H1 (cell line): ENCODE results near the gene STARD3. TPM values are rescaled to one million over a fixed set of nuclear protein-coding genes. Genes with fewer than 3 reads are reported as not detected.

Experiments
- ASH2L ChIP-seq: fragments of 200-600, 300-600 bp; sonication (generic); IDR thresholded peaks from one replicate; pipeline ENCODE4 v1.7.1; 2017; ENCODE audit warnings: low read length
- BCL11A ChIP-seq, 2 experiments: IDR thresholded peaks; one replicate each; pipeline ENCODE4 v1.6.1; 2011; ENCODE audit warnings: low read depth in 2 of 2, low read length in 2 of 2, mild to moderate bottlenecking in 2 of 2
- CBX5 ChIP-seq: fragments of 300-800, 300-1000 bp; sonication (generic); IDR thresholded peaks from 2 replicates; pipeline ENCODE4 v1.7.1; 2016; ENCODE audit warnings: antibody characterized with exemption, low read length, low read depth
- CHD2 ChIP-seq: IDR thresholded peaks from 2 replicates; pipeline ENCODE4 v1.6.1; 2012; ENCODE audit warnings: low read length, improper control_type of control experiment
- EZH2 ChIP-seq: fragments of 200-600 bp; sonication (generic); IDR thresholded peaks from 2 replicates; pipeline ENCODE4 v1.7.1; 2012; ENCODE audit warnings: low read depth, mild to moderate bottlenecking, moderate library complexity, low read length, inconsistent platforms; ENCODE audit not compliant: severe bottlenecking
- GABPA ChIP-seq: IDR thresholded peaks from 2 replicates; pipeline ENCODE4 v1.6.1; 2011; ENCODE audit warnings: mild to moderate bottlenecking, low read length, moderate library complexity, borderline replicate concordance; ENCODE audit not compliant: insufficient read depth
- HDAC2 ChIP-seq, 2 experiments: fragments of 300-600 bp in 1 of 2; sonication (generic) in 1 of 2; IDR thresholded peaks; 2 replicates each; pipeline ENCODE4 v1.6.1; 2011 to 2012; ENCODE audit warnings: low read depth in 2 of 2, low read length in 2 of 2, mild to moderate bottlenecking in 2 of 2, moderate library complexity in 2 of 2, borderline replicate concordance in 1 of 2, inconsistent platforms in 1 of 2
- KDM4A ChIP-seq: IDR thresholded peaks from one replicate; pipeline ENCODE4 v1.7.1; 2012; ENCODE audit warnings: low read depth, mild to moderate bottlenecking, moderate library complexity, low read length, inconsistent platforms; ENCODE audit not compliant: severe bottlenecking
- NANOG ChIP-seq: IDR thresholded peaks from 2 replicates; pipeline ENCODE4 v1.6.1; 2011; ENCODE audit warnings: low read length, low read depth, mild to moderate bottlenecking, inconsistent platforms; ENCODE audit not compliant: insufficient read depth, poor library complexity, severe bottlenecking
- POLR2A ChIP-seq, 2 experiments: IDR thresholded peaks; 1 replicate in 1 of 2; 2 replicates in 1 of 2; pipeline ENCODE4 v1.6.1; 2011; ENCODE audit warnings: low read depth in 2 of 2, low read length in 2 of 2, mild to moderate bottlenecking in 2 of 2; ENCODE audit errors: control extremely low read depth in 1 of 2
- POLR2AphosphoS5 ChIP-seq: IDR thresholded peaks from 2 replicates; pipeline ENCODE4 v1.6.1; 2011; ENCODE audit warnings: low read depth, low read length
- RAD21 ChIP-seq, 2 experiments: IDR thresholded peaks in 1 of 2; conservative IDR thresholded peaks in 1 of 2; 2 replicates each; pipeline ENCODE4 v1.6.1; 2011; ENCODE audit warnings: low read depth in 2 of 2, low read length in 2 of 2, improper control_type of control experiment in 1 of 2, inconsistent platforms in 1 of 2, mild to moderate bottlenecking in 1 of 2, moderate library complexity in 1 of 2
- RBBP5 ChIP-seq: IDR thresholded peaks from 2 replicates; pipeline ENCODE4 v1.7.1; 2012; ENCODE audit warnings: low read depth, mild to moderate bottlenecking, inconsistent platforms, low read length, moderate library complexity, borderline replicate concordance
- SIN3A ChIP-seq, 2 experiments: IDR thresholded peaks in 1 of 2; conservative IDR thresholded peaks in 1 of 2; 2 replicates each; pipeline ENCODE4 v1.6.1; 2011 to 2012; ENCODE audit warnings: low read length in 2 of 2, improper control_type of control experiment in 1 of 2, low read depth in 1 of 2, mild to moderate bottlenecking in 1 of 2
- SP2 ChIP-seq: IDR thresholded peaks from 2 replicates; pipeline ENCODE4 v1.6.1; 2012; ENCODE audit warnings: mild to moderate bottlenecking, low read length, inconsistent platforms
- SRF ChIP-seq: IDR thresholded peaks from 2 replicates; pipeline ENCODE4 v1.6.1; 2011; ENCODE audit warnings: mild to moderate bottlenecking, low read depth, low read length, moderate library complexity
- SUZ12 ChIP-seq: fragments of 200-600 bp; sonication (generic); IDR thresholded peaks from 2 replicates; pipeline ENCODE4 v1.6.1; 2012; ENCODE audit warnings: mild to moderate bottlenecking, inconsistent platforms, low read length, moderate library complexity, mixed read lengths
- TAF1 ChIP-seq: IDR thresholded peaks from 2 replicates; pipeline ENCODE4 v1.6.1; 2011; ENCODE audit warnings: mild to moderate bottlenecking, low read depth, low read length
- USF2 ChIP-seq: IDR thresholded peaks from 2 replicates; pipeline ENCODE4 v1.6.1; 2011; ENCODE audit warnings: low read length, improper control_type of control experiment
- polyA plus RNA-seq, 7 experiments: library from polyadenylated mRNA; depleted of rRNA in 3 of 7; stranded (reverse) in 5 of 7; unstranded in 2 of 7; fragments of >200 nt in 5 of 7; fragments of 200-250 nt in 2 of 7; gene quantifications; 1 replicate in 5 of 7; 2 replicates in 1 of 7; 4 replicates in 1 of 7; pipeline versions ENCODE4 v1.2.1 to v1.2.3, GENCODE V29; 2011 to 2013; ENCODE audit warnings: missing spikeins in 2 of 7, mixed read lengths in 2 of 7
- total RNA-seq: library from RNA; stranded (reverse); fragmentation: NEBNext Ultra II Directional; extraction: Animal tissue kit (Norgen Biotek cat#: 25700); gene quantifications from 2 replicates; pipeline ENCODE4 v1.2.1, GENCODE V29; 2021
- TF ChIP-seq, protein P1 (sequence below): IDR thresholded peaks from 2 replicates; pipeline ENCODE4 v1.6.1; 2012; ENCODE audit warnings: inconsistent platforms

The STARD3 gene
- total and polyA plus RNA-seq, 2 of the 8 experiments (the other 6 are each of a cell fraction or from before 2014, with no cell fraction given) = 47.6 to 80.3 TPM

- TF ChIP-seq POLR2AphosphoS5 (peak; percentile 14; the same call in 1 of the 2 replicates), BCL11A (IDR thresholded peaks at IDR 0.05; ENCODE audit: low read depth in 2 of 2, low read length in 2 of 2) (peak in 1 of 2 experiments; percentile 3), NANOG (peak; percentile 94), SIN3A (conservative IDR thresholded peaks at IDR 0.05 in 1 of 2, IDR thresholded peaks at IDR 0.05 in 1 of 2; ENCODE audit: low read depth in 1 of 2, low read length in 2 of 2) (0 out of 4 replicates have a peak, but pooled peaks of 1 of the 2 experiments have one; percentile 70), GABPA (no peak), RAD21 (IDR thresholded peaks at IDR 0.05 in 1 of 2, conservative IDR thresholded peaks at IDR 0.05 in 1 of 2; ENCODE audit: low read depth in 2 of 2, low read length in 2 of 2) (peak in 1 of 2 experiments; percentile 39; a peak in 3 of 4 replicates), EZH2 (peak; percentile 32), USF2 (no peak), RBBP5 (no peak), POLR2A (IDR thresholded peaks at IDR 0.05; ENCODE audit: control extremely low read depth in 1 of 2, low read depth in 2 of 2, low read length in 2 of 2) (peak in 1 of 2 experiments; percentile 80; a peak in 1 of 3 replicates), TAF1 (0 out of 2 replicates have a peak, but pooled peaks have one; percentile 13), KDM4A (no peak), HDAC2 (IDR thresholded peaks at IDR 0.05; ENCODE audit: borderline replicate concordance in 1 of 2, low read depth in 2 of 2, low read length in 2 of 2) (0 out of 4 replicates have a peak, but pooled peaks of 1 of the 2 experiments have one; percentile 60), SP2 (no peak), CBX5 (no peak), SUZ12 (no peak), SRF (no peak), CHD2 (0 out of 2 replicates have a peak, but pooled peaks have one; percentile 41), ASH2L (peak; percentile 66)
- TF ChIP-seq, protein P1, sequence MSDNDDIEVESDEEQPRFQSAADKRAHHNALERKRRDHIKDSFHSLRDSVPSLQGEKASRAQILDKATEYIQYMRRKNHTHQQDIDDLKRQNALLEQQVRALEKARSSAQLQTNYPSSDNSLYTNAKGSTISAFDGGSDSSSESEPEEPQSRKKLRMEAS = 0 out of 2 replicates have a peak, but pooled peaks have one; percentile 14
Measured at GRCh38 chr17:39688945-39689344, 52.0 kb downstream of the STARD3 start (continued).
